MCF 10A (cell line): ENCODE data around the gene TYW5. TPM values are rescaled to one million over a fixed set of nuclear protein-coding genes. Genes with fewer than 3 reads are reported as not detected.

Experiments
- Bru-seq: library from RNA; stranded (reverse); fragments of 400-500 nt; gene quantifications from one replicate; lab custom pipeline; 2021; lab: Mats Ljungman, UMichigan
- BruChase-seq, 2 experiments: library from RNA; stranded (reverse); fragments of 400-500 nt; gene quantifications; one replicate each; lab custom pipeline; 2021; lab: Mats Ljungman, UMichigan
- BruUV-seq: library from RNA; stranded (reverse); fragments of 400-500 nt; replicated peaks from 2 replicates; lab custom pipeline; 2021; lab: Mats Ljungman, UMichigan
- CTCF ChIA-PET: fragments of 300-600 bp; sonication (Branson Sonifier 250); formaldehyde crosslinking; extraction: SDS; loops from one replicate; lab custom pipeline; 2021; ENCODE audit warnings: antibody characterized with exemption, inconsistent platforms; lab: Yijun Ruan, JAX
- POLR2A ChIA-PET: fragments of 300-600, 350-650 bp; sonication (Branson Sonifier 250); formaldehyde crosslinking; extraction: SDS; loops from one replicate; lab custom pipeline; 2020; ENCODE audit warnings: antibody characterized with exemption, inconsistent platforms; lab: Yijun Ruan, JAX
- DNase-seq: peaks from one replicate; pipeline ENCODE4 v3.0.0-alpha.2; 2018; ENCODE audit not compliant: unreplicated experiment
- H3K27ac Mint-ChIP-seq: one replicate; pipeline ENCODE4 v1.8.0; 2022; ENCODE audit warnings: mild to moderate bottlenecking, low read depth, mixed read lengths; ENCODE audit not compliant: unreplicated experiment
- H3K27me3 Mint-ChIP-seq: one replicate; pipeline ENCODE4 v1.8.0; 2022; ENCODE audit warnings: mixed read lengths; ENCODE audit not compliant: insufficient read depth, unreplicated experiment
- H3K36me3 Mint-ChIP-seq: one replicate; pipeline ENCODE4 v1.8.0; 2022; ENCODE audit warnings: mild to moderate bottlenecking, moderate library complexity, mixed read lengths; ENCODE audit not compliant: insufficient read depth, unreplicated experiment
- H3K4me1 Mint-ChIP-seq: one replicate; pipeline ENCODE4 v1.8.0; 2022; ENCODE audit warnings: mixed read lengths; ENCODE audit not compliant: insufficient read depth, unreplicated experiment
- H3K4me3 Mint-ChIP-seq: one replicate; pipeline ENCODE4 v1.8.0; 2022; ENCODE audit warnings: mild to moderate bottlenecking, moderate library complexity, mixed read lengths; ENCODE audit not compliant: unreplicated experiment
- H3K9me3 Mint-ChIP-seq: one replicate; pipeline ENCODE4 v1.8.0; 2022; ENCODE audit warnings: mixed read lengths; ENCODE audit not compliant: unreplicated experiment
- intact Hi-C: fragments of 100-400 bp; cut with micrococcal nuclease; formaldehyde crosslinking; loops from 2 replicates; pipeline ENCODE4 v1.14.1; 2022
- long read RNA-seq: library from polyadenylated mRNA; stranded (forward); transcript quantifications from one replicate; pipeline ENCODE4 v2.0.0, GENCODE V29; 2022
- total RNA-seq: library from RNA; stranded (reverse); gene quantifications from 2 replicates; pipeline ENCODE4 v1.2.3, GENCODE V29; 2022
- TF ChIP-seq, protein P1 (sequence below): fragments of 200-600 bp; IDR thresholded peaks from one replicate; pipeline ENCODE4 v1.8.0; 2022; ENCODE audit warnings: antibody characterized with exemption, mild to moderate bottlenecking; ENCODE audit not compliant: unreplicated experiment

Gene TYW5, protein sequence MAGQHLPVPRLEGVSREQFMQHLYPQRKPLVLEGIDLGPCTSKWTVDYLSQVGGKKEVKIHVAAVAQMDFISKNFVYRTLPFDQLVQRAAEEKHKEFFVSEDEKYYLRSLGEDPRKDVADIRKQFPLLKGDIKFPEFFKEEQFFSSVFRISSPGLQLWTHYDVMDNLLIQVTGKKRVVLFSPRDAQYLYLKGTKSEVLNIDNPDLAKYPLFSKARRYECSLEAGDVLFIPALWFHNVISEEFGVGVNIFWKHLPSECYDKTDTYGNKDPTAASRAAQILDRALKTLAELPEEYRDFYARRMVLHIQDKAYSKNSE
- 9.7 and 11.1 TPM in 2 replicates for total RNA-seq
- Bru-seq, nascent RNA, result percentile 89 among the genes with signal in this experiment
- BruChase-seq, experiment 1, labeled RNA remaining after a 6-hour chase, result percentile 77 among the genes with signal in this experiment
- percentile 89 among the genes with signal in this experiment for BruChase-seq, experiment 2, labeled RNA remaining after a 2-hour chase
- long read RNA-seq, full-length matches to known transcripts, result 17 of 28 reads
- long read RNA-seq, partial matches to known transcripts, result 2 of 28 reads
- long read RNA-seq, other reads (novel, unspliced or antisense), result 9 of 28 reads

DNA sequence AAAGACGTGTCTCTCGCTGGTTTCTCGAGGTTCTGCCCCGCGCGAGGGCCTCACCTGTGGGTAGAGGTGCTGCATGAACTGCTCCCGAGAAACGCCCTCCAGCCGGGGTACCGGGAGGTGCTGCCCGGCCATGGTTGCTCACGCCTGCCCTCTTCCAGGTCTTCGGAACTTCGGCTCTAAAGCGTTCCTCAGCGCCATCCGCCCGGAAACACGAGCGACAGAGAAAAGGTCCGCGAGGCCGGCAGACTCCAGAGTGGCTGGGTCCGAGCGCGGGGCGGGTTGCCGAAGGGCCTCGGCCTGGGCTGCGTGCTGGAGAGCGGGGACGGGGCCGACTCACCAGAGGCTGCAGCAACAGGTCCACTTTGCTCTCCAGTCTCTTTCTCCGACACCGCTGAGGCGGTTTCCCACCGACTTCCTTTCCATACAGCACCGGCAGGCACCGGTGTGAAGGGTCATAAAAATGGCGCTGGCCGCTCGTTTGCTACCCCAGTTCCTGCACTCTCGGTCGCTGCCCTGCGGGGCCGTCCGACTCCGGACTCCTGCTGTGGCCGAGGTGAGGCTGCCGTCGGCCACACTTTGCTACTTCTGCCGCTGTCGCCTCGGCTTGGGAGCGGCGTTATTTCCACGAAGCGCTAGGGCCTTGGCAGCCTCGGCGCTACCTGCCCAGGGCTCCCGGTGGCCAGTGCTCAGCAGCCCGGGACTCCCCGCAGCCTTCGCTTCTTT is at the start of gene TYW5, which contains the start of gene MAIP1:
TYW5 (minus strand) TSS at position 153 of the 723 bp plus-strand sequence; CDS start at position 132, 21 bp downstream.
MAIP1 (plus strand) TSS at position 244 of the 723 bp plus-strand sequence; CDS start at position 461, 217 bp downstream.
- H3K36me3 Mint-ChIP-seq, result peaks cover 33% of the 10 kb centered on the region
- CTCF ChIA-PET, result interaction anchor here (1.1 to 1.5 kb wide), 3 partner anchors 10 to 25 kb away, joined by 4 to 11 read pairs (median 5); no protein-coding TSS in a partner anchor
- intact Hi-C loops, result loop anchor here (2.0 kb wide), 1 partner anchor 45 kb away; the partner anchor contains the start of gene C2orf69

DNA sequence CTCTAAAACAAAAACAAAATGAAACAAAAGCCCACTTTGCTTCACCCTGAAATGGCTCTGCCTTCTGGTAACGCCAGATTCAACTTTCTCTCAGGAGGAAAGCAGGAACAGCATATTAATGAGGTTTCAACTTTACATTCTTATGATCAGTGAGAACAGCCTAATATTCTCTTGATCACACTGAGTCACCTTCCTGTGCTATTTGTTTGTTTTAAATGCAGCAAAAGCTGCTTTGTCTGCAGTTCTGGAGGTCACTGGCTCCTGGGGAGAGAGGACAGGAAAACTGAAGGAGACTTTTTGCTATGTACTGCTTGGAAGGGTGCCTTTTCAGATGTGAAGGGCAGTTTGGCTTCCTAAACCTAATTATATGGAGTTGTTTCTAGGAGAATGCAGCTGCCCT is 48.2 kb upstream of the TYW5 start:
- no peak overlapping the region for H3K4me3 Mint-ChIP-seq
- peak; percentile 9 for DNase-seq
- H3K27ac Mint-ChIP-seq, result no peak overlapping the region
- H3K9me3 Mint-ChIP-seq, result peaks cover 12% of the 10 kb centered on the region
- H3K27me3 Mint-ChIP-seq, result no peaks in the 10 kb centered on the region
- ChIA-PET POLR2A (no interaction called here), CTCF (interaction anchor here (0.5 kb wide), 1 partner anchor 177 kb away, joined by 4 read pairs; no protein-coding TSS in a partner anchor)
- no peaks in the 10 kb centered on the region for H3K4me1 Mint-ChIP-seq
- TF ChIP-seq, protein P1, sequence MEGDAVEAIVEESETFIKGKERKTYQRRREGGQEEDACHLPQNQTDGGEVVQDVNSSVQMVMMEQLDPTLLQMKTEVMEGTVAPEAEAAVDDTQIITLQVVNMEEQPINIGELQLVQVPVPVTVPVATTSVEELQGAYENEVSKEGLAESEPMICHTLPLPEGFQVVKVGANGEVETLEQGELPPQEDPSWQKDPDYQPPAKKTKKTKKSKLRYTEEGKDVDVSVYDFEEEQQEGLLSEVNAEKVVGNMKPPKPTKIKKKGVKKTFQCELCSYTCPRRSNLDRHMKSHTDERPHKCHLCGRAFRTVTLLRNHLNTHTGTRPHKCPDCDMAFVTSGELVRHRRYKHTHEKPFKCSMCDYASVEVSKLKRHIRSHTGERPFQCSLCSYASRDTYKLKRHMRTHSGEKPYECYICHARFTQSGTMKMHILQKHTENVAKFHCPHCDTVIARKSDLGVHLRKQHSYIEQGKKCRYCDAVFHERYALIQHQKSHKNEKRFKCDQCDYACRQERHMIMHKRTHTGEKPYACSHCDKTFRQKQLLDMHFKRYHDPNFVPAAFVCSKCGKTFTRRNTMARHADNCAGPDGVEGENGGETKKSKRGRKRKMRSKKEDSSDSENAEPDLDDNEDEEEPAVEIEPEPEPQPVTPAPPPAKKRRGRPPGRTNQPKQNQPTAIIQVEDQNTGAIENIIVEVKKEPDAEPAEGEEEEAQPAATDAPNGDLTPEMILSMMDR, result no peak
- intact Hi-C loops, result loop anchor here (10.0 kb wide), 1 partner anchor 181 kb away; no protein-coding TSS in a partner anchor
- BruUV-seq, result no TSS peak
- no peaks in the 10 kb centered on the region for H3K36me3 Mint-ChIP-seq

More for the DNA sequence above, at the start of gene TYW5, which contains the start of gene MAIP1:
- BruUV-seq, result no TSS peak
- peak within 1 kb of the TSS; percentile 99 for H3K4me3 Mint-ChIP-seq
- peaks cover 12% of the 10 kb centered on the region for H3K4me1 Mint-ChIP-seq
- H3K27ac Mint-ChIP-seq, result peak within 1 kb of the TSS; percentile 93
- no peaks in the 10 kb centered on the region for H3K27me3 Mint-ChIP-seq
- DNase-seq, result peak; percentile 87
- TF ChIP-seq, protein P1, result no peak
- H3K9me3 Mint-ChIP-seq, result no peaks in the 10 kb centered on the region
- POLR2A ChIA-PET, result interaction anchor here (0.6 to 1.4 kb wide), 21 partner anchors 8 to 1540 kb away, joined by 3 to 9 read pairs (median 3); partner anchors contain the start of gene C2orf69

DNA sequence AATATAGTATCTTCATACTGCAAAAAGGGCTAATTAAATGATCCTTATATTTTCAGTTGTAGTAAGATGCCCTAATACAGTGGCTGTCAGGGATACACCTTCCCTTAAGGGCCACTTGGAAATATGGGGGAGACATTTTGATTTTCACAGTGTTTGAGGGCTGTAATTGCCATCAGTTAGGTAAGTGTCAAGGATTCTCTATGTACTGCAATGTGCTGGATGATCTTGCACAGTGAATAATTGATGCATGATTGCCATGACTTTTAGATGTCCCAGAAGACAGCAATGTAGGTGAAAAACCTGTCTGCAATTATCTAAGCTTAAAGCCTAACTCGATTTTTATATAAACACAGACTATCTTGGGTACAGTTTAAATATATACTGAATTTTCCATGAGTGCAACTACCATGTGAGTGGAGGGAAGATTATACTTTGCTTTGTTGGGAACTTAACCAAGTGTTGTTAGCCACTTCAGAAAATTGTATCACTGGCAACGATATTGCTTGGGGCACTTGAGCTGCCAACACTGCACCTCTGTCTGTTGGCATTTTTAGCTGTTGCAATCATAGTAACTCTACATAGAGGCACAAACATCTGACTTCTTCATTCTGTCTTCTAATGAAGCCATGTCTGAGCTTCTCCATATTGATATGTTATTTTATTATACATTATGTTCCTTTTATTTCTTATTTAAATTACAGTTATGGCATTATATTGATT is 45.3 kb upstream of the TYW5 start:
- DNase-seq, result no peak
- Mint-ChIP-seq H3K27me3 (no peaks in the 10 kb centered on the region), H3K36me3 (peaks cover 4% of the 10 kb centered on the region), H3K9me3 (peaks cover 4% of the 10 kb centered on the region), H3K27ac (no peak overlapping the region), H3K4me1 (no peaks in the 10 kb centered on the region), H3K4me3 (no peak overlapping the region)
- BruUV-seq, result no TSS peak
- intact Hi-C loops, result loop anchor here (10.0 kb wide), 1 partner anchor 184 kb away; no protein-coding TSS in a partner anchor
- TF ChIP-seq, protein P1, result no peak
- ChIA-PET CTCF (interaction anchor here (0.7 to 1.9 kb wide), 5 partner anchors 10 to 469 kb away, joined by 3 to 4 read pairs (median 3); no protein-coding TSS in a partner anchor), POLR2A (no interaction called here)
